Measurements from ENCODE around the gene TMC7. TPM values are rescaled to one million over a fixed set of nuclear protein-coding genes. Genes with fewer than 3 reads are reported as not detected.

The TMC7 gene
- total and polyA plus RNA-seq, 2 of the 13 experiments (the other 11 are each of a cell fraction or from before 2014, with no cell fraction given): 1.2 to 5.1 TPM

DNA sequence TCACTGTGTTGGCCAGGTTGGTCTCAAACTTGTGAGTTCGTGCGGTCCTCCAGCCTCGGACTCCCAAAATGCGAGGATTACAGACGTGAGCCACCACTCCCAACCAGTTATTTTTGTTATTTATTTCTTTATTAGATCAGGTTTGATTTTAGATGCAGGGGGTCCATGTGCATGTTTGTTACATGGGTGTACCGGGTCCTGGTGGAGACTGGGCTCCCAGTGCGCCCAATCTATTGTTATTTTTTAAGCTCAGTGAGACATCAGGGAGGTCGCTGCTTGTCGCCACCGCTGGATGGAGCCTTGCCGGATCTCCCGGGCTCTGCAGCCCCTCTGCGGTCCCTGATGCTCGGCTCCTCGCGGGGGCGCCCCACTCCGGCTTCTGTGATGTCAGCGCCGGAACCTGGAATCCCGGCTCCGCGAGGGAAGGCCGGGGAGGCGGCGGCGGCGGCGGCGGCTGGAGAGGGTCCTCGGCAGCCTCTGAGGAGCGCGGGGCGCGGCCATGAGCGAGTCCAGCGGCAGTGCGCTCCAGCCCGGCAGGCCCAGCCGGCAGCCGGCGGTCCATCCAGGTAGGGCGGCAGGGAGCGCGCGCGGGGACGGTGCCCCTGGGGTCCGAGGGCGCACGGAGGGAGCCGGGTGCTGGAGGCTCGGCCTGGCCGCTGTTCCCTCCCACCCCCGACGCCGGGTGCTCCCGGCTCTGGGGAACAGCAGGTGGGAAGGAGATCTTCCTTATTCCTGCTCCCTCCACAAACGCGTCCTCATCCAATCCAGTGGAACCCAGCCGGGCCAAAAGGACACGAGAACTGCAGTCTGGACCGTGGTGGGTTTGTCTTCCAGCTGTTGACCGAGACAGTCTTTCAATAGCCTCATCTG is at the start of gene TMC7 (continued):
- TF ChIP-seq SMAD1 (CRISPR knock-in tag; IDR thresholded peaks at IDR 0.05; ENCODE audit: borderline replicate concordance, low read depth) (0 out of 2 replicates have a peak, but pooled peaks have one; percentile 44), PHF8 (CRISPR knock-in tag; IDR thresholded peaks at IDR 0.05) (peak; percentile 72), YEATS4 (CRISPR knock-in tag; IDR thresholded peaks at IDR 0.05; ENCODE audit: borderline replicate concordance) (no peak; the same call in 1 of the 2 replicates), FOXC1 (CRISPR knock-in tag; IDR thresholded peaks at IDR 0.05; ENCODE audit: borderline replicate concordance) (peak; percentile 61), PAF1 (CRISPR knock-in tag; IDR thresholded peaks at IDR 0.05) (no peak), HDAC6 (IDR thresholded peaks at IDR 0.05; ENCODE audit: low read depth, low read length) (no peak), ZNF460 (CRISPR knock-in tag; IDR thresholded peaks at IDR 0.05; ENCODE audit: borderline replicate concordance) (no peak; the same call in 1 of the 2 replicates), THAP8 (CRISPR knock-in tag; IDR thresholded peaks at IDR 0.05; ENCODE audit: borderline replicate concordance) (0 out of 2 replicates have a peak, but pooled peaks have one; percentile 24), E2F1 (CRISPR knock-in tag; IDR thresholded peaks at IDR 0.05) (0 out of 2 replicates have a peak, but pooled peaks have one; percentile 10), ARID3A (IDR thresholded peaks at IDR 0.05; ENCODE audit: low read depth, low read length) (peak; percentile 71), KMT2A (CRISPR knock-in tag; IDR thresholded peaks at IDR 0.05) (peak; percentile 46; the same call in 1 of the 2 replicates), NCOA2 (CRISPR knock-in tag; IDR thresholded peaks at IDR 0.05) (no peak; the same call in 1 of the 2 replicates), CEBPB (IDR thresholded peaks at IDR 0.05; ENCODE audit: borderline replicate concordance, low read depth, low read length) (no peak), ZFY (CRISPR knock-in tag; IDR thresholded peaks at IDR 0.05) (peak; percentile 77), NR0B2 (CRISPR knock-in tag; IDR thresholded peaks at IDR 0.05) (peak; percentile 94), ZNF180 (CRISPR knock-in tag; IDR thresholded peaks at IDR 0.05; ENCODE audit: borderline replicate concordance, low read depth) (no peak), NFYB (CRISPR knock-in tag; IDR thresholded peaks at IDR 0.05) (no peak; the same call in 1 of the 2 replicates)
- TF ChIP-seq, protein P1, sequence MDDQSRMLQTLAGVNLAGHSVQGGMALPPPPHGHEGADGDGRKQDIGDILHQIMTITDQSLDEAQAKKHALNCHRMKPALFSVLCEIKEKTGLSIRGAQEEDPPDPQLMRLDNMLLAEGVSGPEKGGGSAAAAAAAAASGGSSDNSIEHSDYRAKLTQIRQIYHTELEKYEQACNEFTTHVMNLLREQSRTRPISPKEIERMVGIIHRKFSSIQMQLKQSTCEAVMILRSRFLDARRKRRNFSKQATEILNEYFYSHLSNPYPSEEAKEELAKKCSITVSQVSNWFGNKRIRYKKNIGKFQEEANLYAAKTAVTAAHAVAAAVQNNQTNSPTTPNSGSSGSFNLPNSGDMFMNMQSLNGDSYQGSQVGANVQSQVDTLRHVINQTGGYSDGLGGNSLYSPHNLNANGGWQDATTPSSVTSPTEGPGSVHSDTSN (CRISPR knock-in tag; IDR thresholded peaks at IDR 0.05; ENCODE audit: borderline replicate concordance): no peak
- TF ChIP-seq, protein P2, sequence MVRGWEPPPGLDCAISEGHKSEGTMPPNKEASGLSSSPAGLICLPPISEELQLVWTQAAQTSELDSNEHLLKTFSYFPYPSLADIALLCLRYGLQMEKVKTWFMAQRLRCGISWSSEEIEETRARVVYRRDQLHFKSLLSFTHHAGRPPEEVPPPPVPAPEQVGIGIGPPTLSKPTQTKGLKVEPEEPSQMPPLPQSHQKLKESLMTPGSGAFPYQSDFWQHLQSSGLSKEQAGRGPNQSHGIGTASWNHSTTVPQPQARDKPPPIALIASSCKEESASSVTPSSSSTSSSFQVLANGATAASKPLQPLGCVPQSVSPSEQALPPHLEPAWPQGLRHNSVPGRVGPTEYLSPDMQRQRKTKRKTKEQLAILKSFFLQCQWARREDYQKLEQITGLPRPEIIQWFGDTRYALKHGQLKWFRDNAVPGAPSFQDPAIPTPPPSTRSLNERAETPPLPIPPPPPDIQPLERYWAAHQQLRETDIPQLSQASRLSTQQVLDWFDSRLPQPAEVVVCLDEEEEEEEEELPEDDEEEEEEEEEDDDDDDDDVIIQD (CRISPR knock-in tag; IDR thresholded peaks at IDR 0.05; ENCODE audit: low read depth): peak; percentile 81; the same call in 1 of the 2 replicates
- TF ChIP-seq, protein P3, sequence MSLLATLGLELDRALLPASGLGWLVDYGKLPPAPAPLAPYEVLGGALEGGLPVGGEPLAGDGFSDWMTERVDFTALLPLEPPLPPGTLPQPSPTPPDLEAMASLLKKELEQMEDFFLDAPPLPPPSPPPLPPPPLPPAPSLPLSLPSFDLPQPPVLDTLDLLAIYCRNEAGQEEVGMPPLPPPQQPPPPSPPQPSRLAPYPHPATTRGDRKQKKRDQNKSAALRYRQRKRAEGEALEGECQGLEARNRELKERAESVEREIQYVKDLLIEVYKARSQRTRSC (CRISPR knock-in tag; IDR thresholded peaks at IDR 0.05; ENCODE audit: low read depth): 0 out of 2 replicates have a peak, but pooled peaks have one; percentile 28
